GM20431 (cell line): ENCODE measurements around the gene GPR33.

Experiments used
- in situ Hi-C: fragments of 300-500 bp; cut with MseI, MboI; formaldehyde crosslinking; loops from one replicate; pipeline ENCODE4 v1.15.0; 2020; ENCODE audit warnings: low sequenced_read_pairs; ENCODE audit not compliant: unreplicated experiment

GPR33 gene

GRCh38 chr14:31487886-31488285, at the start of gene GPR33:
TSS of gene GPR33 (minus strand) at chr14:31488039. CDS start at chr14:31483965, 4,074 bp downstream.
- in situ Hi-C loops, result no loop called here

DNA sequence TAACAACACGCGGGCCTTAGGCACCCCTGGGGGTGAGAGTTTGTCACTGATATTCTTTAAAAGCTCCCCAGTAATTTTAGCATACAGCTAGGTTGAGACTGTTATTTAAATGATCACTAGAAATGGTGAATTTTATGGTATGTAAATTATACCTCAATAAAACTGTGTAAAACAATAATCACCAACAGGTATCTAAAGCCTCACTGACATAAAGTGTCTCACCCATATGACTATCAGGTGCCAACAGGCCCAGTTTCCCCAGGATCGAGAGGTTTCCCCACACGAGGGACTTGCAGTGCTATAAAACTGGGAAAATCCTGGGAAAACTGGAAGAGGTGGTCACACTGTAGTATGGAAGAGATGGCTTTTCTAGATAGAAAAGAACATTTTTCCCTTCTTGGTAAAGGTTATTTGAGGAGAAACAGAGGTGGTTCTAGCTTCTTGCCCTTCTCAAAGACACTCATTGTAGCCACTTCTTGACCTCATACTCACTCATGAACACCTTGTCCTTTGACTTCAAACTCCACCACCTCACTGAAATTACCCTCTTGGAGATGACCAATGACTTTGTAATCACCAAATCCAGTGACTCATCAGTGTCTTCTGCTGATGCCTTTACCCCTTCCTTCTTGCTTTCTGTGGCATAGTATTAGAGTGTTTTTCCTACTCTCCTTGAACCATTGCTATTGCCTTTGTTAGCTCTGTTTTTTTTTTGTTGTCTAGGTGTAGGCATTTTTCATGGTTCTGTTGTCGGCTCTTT, 48.5 kb upstream of the GPR33 start:
- in situ Hi-C loops, result no loop called here

- in situ Hi-C loops, result no loop called here
These were observed 42.3 kb upstream of the GPR33 start for GRCh38 chr14:31530136-31530535.

- in situ Hi-C loops, result no loop called here
These were observed 41.2 kb upstream of the GPR33 start for GRCh38 chr14:31529053-31529452.

GRCh38 chr14:31527546-31527945, 39.7 kb upstream of the GPR33 start:
- in situ Hi-C loops, result no loop called here

GRCh38 chr14:31527087-31527486, 39.2 kb upstream of the GPR33 start:
- in situ Hi-C loops, result no loop called here

DNA sequence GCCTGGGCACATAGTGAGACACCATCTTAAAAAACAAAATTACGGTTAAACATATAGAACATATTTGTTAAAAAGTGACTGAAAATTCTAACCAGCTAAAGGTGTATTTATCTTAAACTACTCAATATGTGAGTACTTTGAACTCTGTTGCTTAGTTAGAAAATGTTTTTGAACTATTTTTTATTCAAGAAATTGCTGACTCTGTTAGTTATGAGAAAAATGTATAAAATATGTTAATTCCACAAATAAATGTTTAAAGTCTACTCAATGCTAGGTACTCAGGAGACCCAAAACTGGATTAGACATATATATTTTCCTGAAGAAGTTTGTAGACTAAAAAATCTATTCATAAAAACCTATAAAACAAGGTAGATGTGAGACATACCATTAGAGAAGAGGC, 23.0 kb upstream of the GPR33 start:
- in situ Hi-C loops, result loop anchor here (25.0 kb wide), 3 partner anchors 376 to 726 kb away; no protein-coding TSS in a partner anchor

GRCh38 chr14:31510222-31510621, 22.4 kb upstream of the GPR33 start:
- in situ Hi-C loops, result loop anchor here (25.0 kb wide), 3 partner anchors 377 to 727 kb away; no protein-coding TSS in a partner anchor

DNA sequence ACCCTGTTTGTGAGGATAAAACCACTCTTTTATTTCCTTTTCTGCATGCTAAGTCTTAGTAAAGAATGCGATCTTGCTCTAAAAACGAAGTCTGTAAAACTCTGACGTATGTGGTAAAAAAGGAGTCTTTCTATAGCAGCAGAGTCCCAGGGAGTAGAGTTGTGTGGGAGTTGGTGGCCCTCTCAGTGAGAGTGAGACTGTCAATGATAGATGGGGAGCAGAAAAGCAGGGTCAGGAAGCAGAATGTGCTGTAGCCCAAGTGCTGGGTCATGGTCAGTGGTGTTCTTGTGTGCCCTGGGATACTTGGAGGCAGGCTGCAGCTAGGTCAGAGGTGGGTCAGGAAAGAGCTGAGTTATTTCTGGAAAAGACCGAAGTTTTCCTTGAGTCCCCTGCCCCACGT, 20.3 kb upstream of the GPR33 start:
- in situ Hi-C loops, result loop anchor here (25.0 kb wide), 3 partner anchors 379 to 729 kb away; no protein-coding TSS in a partner anchor

- in situ Hi-C loops, result loop anchor here (25.0 kb wide), 3 partner anchors 382 to 732 kb away; no protein-coding TSS in a partner anchor
These were observed 17.6 kb upstream of the GPR33 start for GRCh38 chr14:31505411-31505810.

GRCh38 chr14:31501870-31502269, 14.0 kb upstream of the GPR33 start:
- in situ Hi-C loops, result loop anchor here (25.0 kb wide), 3 partner anchors 385 to 735 kb away; no protein-coding TSS in a partner anchor

- in situ Hi-C loops, result no loop called here
These were observed 5.1 kb upstream of the GPR33 start for GRCh38 chr14:31492759-31493498.

- in situ Hi-C loops, result no loop called here
These were observed 1.9 kb upstream of the GPR33 start for GRCh38 chr14:31489691-31490090.

GRCh38 chr14:31486764-31487163, 1.1 kb downstream of the GPR33 start:
- in situ Hi-C loops, result no loop called here

GRCh38 chr14:31484754-31485153, 3.1 kb downstream of the GPR33 start:
- in situ Hi-C loops, result no loop called here

GRCh38 chr14:31480156-31480555, 7.7 kb downstream of the GPR33 start:
- in situ Hi-C loops, result no loop called here

DNA sequence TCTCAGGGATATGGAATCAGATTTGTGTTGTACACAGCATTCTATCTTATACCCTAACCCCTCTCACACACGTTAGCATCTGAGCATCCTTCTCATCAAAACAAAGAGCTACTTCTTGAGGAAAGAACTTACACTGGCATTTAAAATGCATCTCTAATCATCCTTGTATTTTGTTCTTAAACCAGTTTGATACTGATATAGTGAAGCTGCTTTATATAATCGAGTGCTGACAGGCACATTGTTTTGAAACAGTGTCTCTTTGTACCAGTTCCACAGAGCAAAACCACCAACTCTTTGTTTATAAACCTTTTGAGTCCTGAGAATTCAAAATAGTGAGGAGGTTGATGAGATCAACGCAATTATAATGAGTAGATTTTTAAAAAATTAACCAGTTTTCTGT, 8.8 kb downstream of the GPR33 start:
- in situ Hi-C loops, result no loop called here

DNA sequence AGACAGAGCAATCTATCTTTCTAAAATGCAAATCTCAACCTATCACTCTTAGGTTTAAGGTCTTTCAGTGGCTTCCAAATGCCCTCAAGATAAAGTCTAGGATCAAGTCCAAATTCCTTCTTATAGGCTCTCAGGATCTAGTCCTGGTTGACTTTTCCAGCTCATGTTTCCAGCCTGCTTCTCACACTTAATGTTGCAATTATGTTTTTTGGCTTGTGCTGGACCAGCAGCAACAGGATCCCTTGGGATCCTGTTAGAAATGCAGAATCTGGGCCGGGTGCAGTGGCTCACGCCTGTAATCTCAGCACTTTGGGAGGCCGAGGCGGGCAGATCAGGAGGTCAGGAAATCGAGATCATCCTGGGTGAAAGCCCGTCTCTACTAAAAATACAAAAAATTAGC, 10.6 kb downstream of the GPR33 start:
- in situ Hi-C loops, result no loop called here

DNA sequence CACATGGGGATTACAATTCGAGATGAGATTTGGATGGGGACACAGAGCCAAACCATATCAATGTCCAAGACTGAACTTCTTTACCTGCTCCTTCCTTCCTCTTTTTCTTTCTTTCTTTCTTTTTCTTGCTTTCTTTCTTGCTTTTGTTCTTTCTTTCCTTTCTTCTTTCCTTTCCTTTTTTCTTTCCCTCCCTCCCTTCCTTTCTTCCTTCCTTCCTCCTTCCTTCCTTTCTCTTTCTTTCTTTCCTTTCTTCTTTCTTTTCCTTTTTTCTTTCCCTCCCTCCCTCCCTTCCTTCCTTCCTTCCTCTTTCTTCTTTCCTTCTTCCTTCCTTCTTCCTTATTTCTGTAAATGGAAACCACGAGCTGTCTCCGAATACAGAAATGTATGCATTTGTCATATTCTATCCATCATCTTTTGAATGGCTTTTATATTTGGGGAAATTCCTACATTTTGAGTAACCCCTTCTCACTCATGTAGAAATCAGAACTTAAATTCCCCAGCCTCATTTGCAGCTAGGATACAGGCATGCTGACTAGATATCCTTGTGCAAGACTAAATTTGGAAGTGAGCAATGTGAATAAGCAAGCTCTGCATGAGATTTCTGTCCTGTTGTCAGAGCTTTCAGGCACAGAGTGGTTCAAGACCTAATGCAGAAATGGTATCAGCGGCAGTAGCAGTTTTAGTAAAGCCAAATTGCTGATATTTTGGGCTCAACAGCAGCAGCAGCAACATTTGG, 11.5 kb downstream of the GPR33 start:
- in situ Hi-C loops, result no loop called here

- in situ Hi-C loops, result no loop called here
These were observed 21.3 kb downstream of the GPR33 start for GRCh38 chr14:31466554-31466953.
